Stromal cell of bone marrow (primary cell): ENCODE measurements around the gene RNF2.
"Not testable (repeated sequence)": the region's sequence is repeated elsewhere in the genome, so short reads cannot be mapped to it uniquely, and the experiment has no call there.

ENCODE experiments used
- DNase-seq: peaks from one replicate; pipeline ENCODE4 v3.0.0-alpha.2; 2012; ENCODE audit warnings: low read depth

Gene RNF2

GRCh38 chr1:185050823-185051451, 5.6 kb downstream of the RNF2 start:
- DNase-seq, result no peak

- DNase-seq, result no peak
These were observed 7.8 kb downstream of the RNF2 start for GRCh38 chr1:185053204-185053603.

GRCh38 chr1:185054365-185055060, 9.2 kb downstream of the RNF2 start:
- no peak for DNase-seq

GRCh38 chr1:185058110-185058509, 12.8 kb downstream of the RNF2 start:
- DNase-seq, result no peak

- DNase-seq, result no peak
These were observed 13.5 kb downstream of the RNF2 start for GRCh38 chr1:185058876-185059275.

GRCh38 chr1:185059950-185060571, 14.7 kb downstream of the RNF2 start:
- no peak for DNase-seq

- DNase-seq, result no peak
These were observed 17.5 kb downstream of the RNF2 start for GRCh38 chr1:185062710-185063370.

- DNase-seq, result no peak
These were observed 18.4 kb downstream of the RNF2 start for GRCh38 chr1:185063719-185064118.

- not testable (repeated sequence) for DNase-seq
These were observed 19.6 kb downstream of the RNF2 start for GRCh38 chr1:185065006-185065405.

GRCh38 chr1:185066181-185066580, 20.8 kb downstream of the RNF2 start:
- DNase-seq, result no peak

GRCh38 chr1:185068341-185068740, 23.0 kb downstream of the RNF2 start:
- DNase-seq, result no peak

GRCh38 chr1:185069202-185069772, 23.9 kb downstream of the RNF2 start:
- no peak for DNase-seq

- no peak for DNase-seq
These were observed 24.7 kb downstream of the RNF2 start for GRCh38 chr1:185070051-185070450.

- DNase-seq, result no peak
These were observed 28.4 kb downstream of the RNF2 start for GRCh38 chr1:185073725-185074124.

GRCh38 chr1:185074307-185074706, 28.9 kb downstream of the RNF2 start:
- DNase-seq, result no peak

- no peak for DNase-seq
These were observed 30.1 kb downstream of the RNF2 start for GRCh38 chr1:185075476-185075875.

GRCh38 chr1:185077374-185077773, 32.0 kb downstream of the RNF2 start:
- DNase-seq, result no peak

GRCh38 chr1:185080422-185080821, 35.1 kb downstream of the RNF2 start:
- DNase-seq, result no peak

- DNase-seq, result no peak
These were observed 38.5 kb downstream of the RNF2 start for GRCh38 chr1:185083818-185084217.

- no peak for DNase-seq
These were observed 41.7 kb downstream of the RNF2 start for GRCh38 chr1:185087101-185087500.

- DNase-seq, result no peak
These were observed 42.4 kb downstream of the RNF2 start for GRCh38 chr1:185087746-185088145.

GRCh38 chr1:185091480-185091879, 46.1 kb downstream of the RNF2 start:
- no peak for DNase-seq

GRCh38 chr1:185094761-185095160, 49.4 kb downstream of the RNF2 start:
- no peak for DNase-seq
